HG02588 (cell line): ENCODE data around the gene REPIN1.
"Not testable (repeated sequence)": the region's sequence is repeated elsewhere in the genome, so short reads cannot be mapped to it uniquely, and the experiment has no call there.

Source experiments
- ATAC-seq: cut with Tn5 transposase; IDR thresholded peaks from one replicate; pipeline ENCODE4 v1.9.1; 2021; ENCODE audit warnings: mild to moderate bottlenecking, moderate library complexity; ENCODE audit not compliant: unreplicated experiment

REPIN1 gene

DNA sequence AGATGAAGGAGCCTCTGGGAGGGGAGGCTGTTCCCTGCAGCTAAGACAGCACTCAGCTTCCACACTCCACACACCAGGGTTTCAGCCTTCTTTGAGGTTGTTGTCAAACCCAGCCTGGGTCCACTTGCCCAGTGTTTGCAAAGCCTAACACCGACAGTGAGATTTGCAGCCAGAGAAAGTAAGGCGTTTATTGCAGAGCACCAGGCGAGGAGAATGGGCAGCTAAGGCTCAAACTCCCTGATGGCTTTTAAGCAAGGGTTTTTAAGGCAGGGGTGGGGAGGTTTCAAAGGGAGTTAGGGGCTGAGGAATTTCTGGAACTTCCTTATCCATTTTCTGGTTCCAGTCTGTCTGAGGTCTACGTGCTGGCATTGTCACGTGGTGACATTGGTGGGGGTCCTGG is 5.8 kb downstream of the REPIN1 start:
- ATAC-seq, result no peak

DNA sequence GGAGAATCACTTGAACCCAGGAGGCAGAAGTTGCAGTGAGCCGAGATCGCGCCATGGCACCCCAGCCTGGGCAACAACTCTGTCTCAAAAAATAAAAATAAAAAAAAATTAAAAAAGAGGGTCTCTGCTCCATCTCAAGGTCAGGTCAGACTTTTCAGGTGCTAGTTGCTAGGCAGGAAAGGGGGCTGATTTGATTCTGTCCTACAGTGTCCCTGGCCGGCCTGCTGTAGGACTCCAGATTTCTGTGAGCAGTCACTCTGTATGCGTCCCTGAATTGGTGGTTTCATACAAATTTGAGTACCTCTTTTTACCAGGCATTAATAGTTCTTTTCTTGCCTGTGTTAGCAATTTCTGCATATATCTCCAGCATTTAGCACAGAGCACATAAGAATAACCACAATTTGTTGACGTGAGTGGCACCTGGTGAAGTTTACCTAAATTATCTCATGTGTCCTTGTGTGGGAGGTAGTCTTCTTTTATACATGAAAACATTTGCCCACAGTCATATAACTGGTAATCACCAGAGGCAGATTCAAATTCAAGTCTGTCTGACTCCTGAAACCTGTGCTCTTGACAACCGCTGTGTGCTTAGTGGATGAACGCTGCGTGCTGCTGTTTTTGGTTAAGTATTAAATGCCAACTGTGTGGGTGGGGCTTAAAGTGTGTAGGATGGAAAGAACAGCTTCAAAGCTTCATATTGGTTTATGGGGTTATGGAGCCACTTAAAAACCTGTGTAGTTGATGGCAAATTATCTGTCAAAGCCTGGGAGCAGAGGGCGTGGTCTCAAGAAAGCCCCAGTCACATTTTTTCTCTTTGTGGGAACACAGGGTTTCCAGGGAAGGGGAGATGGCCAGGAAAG is 7.3 kb downstream of the REPIN1 start:
- ATAC-seq, result peak; percentile 20

DNA sequence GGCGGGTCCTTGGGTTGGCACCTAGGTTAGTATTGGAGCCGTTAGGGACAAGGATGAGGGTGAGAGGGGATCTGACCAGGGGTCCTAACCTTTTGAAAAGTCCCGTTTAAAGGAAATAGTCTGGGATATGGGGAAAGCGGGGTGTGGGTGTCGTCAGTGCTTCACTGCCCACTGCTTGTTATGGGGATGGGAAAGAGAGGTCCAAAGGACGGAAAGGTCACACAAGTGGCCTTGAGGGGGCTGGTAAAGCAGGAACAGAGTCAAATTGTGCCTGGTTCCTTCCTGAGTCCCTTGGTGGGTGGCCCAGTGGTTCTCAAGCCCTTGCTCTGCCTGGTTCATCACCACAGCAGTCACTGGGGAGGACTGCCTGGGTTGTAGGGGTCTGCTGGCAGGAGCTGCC is 7.9 kb downstream of the REPIN1 start:
- no peak for ATAC-seq

DNA sequence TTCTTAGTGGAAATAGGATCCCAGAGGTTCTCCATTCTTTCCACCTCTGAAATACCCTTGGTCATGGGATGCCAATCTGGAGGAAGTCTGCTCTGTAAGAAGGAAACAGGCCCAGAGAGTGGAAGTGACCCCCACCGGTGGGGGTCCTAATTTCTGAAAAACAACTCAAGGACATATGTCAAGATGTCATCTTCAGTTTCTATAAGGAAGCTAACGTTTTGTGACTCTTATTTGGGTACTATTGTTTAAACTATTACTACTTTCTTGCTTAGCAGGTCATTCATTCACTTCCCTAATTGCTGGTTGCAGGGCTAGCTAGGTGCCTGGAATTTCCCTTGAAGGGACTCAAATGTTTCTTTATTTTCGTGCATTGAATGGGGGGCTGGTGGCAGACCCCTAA is 8.6 kb downstream of the REPIN1 start:
- no peak for ATAC-seq

DNA sequence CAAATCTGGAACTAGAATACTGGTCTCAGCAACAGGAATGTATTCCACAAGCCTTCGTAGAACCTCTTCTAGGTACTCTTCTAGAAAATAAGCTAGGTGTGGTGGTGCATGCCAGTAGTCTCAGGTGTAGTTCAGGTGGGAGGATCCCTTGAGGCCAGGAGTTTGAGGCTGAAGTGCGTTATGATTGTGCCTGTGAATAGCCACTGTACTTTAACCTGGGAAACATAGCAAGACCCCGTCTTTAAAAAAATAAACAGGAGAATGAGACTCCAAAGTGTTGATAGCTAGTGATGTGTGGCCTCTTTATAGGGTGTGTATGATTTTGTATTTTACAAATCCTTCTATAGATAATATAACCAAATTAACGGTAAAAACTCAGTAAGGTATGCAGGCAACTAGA is 9.0 kb downstream of the REPIN1 start:
- no peak for ATAC-seq

DNA sequence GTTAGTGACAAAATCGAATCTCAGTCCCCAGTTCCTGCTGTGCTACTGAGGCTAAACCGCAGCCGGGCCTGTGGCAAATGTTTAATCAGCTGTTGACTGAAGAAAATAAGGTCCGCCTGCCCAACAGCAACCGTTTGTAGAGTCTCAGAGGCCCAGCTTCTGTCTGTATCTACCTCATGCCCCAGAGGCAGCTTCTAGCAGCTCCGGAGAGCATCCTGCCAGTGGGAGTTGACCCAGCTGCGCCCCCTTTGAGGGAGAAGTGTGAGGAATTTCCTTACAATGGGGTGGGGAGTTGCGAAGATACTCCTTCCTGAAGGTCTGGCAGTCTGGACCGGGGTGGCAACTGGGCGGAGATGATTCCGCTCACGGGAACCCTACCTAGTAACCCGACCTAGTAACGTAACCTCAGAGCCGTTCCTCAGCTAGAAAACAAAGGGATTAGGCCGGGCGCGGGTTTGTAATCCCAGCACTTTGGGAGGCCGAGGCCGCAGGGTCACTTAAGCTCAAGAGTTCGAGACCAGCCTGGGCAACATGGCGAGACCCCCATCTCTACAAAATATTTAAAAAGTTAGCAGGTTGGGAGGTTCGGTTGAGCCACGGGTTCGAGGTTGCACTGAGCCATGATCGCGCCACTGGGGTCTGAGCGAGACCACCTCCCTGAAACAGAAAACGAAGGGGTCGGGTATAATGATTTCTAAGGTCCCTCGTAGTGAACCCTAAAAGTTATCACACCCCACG is 9.7 kb downstream of the REPIN1 start:
- no peak for ATAC-seq

DNA sequence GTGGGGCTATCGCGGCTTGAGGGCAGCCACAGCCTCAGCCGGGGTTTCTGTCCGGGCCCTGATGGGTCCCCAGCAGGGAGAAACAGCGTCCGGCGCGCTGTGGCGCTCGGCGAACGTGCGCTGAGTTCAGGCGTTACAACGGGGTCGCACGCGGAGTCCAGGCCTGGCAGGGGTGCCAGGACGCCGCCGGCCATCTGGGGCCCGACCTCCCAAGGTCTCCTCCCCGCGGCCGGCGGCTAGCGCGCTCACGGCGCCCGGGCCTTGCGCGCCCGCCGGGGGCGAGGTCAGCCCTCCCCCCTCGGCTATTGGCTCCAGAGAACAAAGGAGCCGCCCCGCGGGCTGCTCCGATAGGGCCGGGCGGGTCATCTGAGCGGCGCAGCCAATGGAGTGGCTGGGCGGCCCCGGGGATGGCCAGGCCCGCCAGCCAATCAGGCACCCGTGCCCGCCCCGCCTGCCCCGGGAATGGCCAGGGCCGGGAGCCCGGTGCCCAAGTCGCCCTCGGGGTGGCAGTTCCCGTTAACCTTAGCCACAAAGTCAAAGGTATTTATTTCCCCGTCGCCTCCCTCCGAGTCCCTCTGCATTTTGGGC is 10.3 kb downstream of the REPIN1 start, which contains the start of gene ZNF775:
TSS of gene ZNF775 (plus strand) at position 478 of the 588 bp plus-strand sequence. CDS start 9,141 bp downstream, outside the sequence.
- peak; percentile 72 for ATAC-seq

DNA sequence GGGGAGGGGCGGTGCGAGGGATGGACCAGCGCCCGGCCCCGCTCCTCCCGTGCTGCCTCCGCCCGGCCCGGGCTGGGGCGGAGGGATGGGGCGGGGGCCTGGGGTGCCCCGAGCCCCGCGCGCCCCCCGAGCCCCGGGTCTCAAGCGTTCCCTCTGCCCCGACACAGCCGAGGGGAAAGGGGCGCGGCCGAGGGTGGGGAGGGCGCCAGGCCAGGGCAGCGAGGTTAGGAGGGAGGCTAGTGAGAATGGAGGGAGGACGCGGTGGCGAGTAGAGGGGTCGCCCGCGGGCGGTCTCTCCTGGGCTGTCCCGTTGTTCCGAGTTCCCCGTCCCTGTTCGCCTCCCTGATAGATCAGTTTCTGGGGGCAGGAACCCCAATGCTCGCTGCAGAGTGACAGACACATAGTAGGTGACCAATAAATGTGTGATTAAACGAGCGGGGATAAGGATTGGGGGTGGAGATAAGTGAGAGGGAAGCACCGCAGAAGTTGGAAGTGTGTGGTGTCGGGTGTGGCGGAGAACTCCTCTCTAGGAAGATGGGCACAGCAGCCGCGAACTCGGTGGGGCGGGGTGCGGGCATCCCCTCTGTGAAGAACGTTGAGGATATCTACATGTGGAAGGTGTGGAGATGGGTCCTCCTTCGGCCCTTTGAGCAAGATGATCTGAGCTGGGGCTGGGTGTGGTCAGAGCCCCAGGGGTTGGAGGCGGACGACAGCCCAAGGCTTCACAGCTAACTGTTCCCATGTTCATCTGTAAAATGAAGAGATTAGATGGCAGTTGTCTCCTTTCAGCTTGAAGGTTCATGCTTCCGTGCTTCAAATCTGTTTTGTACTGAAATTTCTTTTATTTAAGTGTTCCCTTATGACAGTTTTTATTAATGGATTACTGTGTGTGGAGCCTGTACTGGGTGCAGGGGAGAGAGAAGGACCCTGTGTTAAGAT is 11.1 kb downstream of the REPIN1 start:
- ATAC-seq, result no peak

DNA sequence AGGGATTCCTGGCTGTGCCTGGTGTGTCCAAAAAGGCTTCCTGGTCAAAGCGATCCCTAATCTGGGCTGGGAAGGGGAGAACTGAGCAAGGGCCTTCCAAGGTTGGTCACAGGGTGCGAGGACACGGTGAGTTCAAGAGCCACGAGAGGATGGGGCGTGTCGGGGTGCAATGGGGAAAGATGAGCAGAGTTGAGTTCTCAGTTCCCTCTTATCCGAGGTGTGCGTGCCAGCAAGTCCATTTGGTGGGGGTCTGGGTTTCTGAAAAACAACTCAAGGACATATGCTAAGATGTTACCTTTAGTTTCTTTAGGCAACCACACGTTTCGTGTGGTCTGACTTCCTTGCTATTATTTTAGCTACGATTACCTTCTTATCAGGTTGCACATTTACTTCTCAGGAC is 11.8 kb downstream of the REPIN1 start:
- peak; percentile 17 for ATAC-seq

DNA sequence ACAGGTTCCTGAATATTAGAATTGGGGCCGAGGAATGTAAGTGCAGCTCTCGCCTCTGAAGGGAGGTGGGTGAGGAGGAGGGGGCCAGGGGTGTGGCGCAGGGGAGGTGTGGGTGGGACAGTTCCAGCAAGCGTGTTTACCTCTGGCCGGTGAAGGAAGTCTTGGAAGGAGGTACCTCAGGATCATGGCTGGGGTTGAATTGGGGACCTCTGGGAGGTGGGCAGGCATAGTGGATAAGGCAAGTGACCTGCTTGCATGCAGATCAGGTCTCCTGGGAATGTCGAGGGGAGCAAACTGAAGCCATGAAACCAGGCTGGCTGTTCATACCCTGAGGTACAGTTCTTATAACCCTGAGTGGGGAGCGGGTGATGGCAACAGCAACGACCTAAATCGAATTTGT is 12.5 kb downstream of the REPIN1 start:
- no peak for ATAC-seq

DNA sequence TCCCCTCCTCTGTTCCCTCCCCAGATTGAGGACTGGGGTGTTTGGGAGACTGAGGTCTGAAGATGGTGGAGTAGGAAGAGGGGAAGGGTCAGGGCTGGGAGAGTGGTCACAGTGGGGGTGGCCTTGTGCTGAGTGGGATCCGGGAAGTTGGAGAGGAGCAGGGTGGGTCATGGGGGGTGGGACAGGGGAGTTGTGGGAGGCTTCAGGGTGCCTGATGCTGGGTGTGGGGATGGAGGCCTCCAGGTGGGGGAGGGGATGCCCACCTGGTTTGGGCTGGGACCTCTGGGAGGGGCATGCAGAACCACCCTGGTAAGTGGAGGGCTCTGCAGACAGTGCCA is 13.1 kb downstream of the REPIN1 start:
- no peak for ATAC-seq

DNA sequence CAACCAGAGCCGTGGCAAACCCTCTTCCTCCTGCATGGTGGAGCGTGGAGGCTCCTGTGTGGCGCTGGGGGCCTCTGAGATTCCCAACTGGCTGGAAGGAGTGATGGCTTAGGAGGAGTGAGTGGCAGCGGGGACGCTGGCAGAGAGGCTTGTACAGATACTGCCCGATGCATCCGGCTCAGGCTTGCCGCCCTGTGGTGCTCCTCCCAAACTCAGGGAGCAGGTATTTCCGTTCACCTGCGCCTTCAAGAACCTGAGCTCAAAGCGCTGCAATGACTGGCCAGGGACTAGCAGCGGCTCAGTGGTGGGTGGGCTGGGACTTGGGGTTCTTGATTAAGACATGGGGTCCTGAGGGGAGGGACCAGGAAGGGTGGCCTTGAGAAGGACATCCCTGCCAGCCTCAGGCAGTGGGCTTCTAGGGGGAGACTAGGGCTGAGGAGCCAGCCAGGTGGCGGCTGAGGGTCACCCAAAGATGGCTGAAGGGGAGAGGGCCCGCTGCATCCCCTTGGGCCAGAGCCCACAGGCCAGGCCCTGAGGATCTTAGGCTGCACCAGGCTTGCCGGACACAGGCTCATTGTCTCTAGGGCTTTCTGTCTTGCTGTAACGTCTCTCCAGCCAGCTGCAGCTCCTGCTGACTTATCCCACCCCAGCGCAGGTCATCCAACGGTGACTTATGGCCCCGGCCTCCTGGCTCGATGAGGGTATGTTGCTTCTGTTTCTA is 13.7 kb downstream of the REPIN1 start:
- no peak for ATAC-seq

DNA sequence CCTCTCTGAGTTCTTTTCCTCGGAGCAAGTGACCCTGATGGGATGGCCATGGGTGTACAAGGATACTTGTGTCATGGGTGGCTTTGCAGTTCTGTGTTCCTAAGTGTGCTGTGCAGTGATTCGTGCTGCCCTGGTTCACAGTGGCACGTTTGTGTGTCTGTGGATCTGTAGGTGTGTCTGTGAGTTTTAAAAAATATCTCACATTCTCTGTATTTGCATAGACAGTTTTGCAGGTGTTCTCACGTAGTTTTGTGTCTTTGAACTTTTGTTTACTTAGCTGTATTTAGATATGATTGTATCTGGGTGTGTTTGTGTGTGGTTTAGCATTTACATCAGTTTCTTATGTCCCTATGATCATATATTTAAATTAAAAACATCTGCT is 14.2 kb downstream of the REPIN1 start:
- ATAC-seq, result no peak

DNA sequence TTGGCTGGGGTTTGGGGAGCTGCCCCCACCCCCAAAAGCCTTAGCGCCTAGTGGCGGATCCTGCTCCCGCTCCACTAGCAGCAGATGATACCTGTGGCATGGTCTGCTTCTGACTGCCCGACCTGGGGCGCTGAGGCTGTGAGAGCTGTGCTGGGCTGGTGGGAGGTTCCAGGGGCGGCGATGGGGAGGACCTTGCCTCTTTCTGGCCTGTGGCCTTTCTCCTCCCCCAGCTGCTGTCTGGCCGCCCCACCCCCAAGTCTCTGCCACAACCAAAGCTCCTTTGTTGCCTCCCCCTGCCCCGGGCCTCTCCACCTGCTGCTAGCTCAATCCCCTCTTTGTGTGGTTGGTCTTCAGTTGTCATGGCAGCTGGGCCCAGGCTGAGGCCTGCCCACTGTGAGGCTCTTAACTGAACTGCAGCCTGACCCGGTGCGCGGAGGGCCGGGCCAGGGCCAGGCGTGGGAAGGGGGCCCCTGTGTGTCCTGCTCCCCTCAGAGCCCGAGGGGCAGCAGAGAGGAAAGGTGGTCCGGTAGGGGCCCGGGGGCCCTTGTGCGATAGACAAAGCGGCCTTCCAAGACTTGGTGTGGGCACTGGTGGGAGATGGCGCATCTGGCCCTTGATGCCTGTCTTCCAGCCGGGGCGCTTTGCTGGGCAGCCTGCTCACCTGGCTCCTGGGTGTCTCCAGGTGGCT is 15.2 kb downstream of the REPIN1 start:
- no peak for ATAC-seq

DNA sequence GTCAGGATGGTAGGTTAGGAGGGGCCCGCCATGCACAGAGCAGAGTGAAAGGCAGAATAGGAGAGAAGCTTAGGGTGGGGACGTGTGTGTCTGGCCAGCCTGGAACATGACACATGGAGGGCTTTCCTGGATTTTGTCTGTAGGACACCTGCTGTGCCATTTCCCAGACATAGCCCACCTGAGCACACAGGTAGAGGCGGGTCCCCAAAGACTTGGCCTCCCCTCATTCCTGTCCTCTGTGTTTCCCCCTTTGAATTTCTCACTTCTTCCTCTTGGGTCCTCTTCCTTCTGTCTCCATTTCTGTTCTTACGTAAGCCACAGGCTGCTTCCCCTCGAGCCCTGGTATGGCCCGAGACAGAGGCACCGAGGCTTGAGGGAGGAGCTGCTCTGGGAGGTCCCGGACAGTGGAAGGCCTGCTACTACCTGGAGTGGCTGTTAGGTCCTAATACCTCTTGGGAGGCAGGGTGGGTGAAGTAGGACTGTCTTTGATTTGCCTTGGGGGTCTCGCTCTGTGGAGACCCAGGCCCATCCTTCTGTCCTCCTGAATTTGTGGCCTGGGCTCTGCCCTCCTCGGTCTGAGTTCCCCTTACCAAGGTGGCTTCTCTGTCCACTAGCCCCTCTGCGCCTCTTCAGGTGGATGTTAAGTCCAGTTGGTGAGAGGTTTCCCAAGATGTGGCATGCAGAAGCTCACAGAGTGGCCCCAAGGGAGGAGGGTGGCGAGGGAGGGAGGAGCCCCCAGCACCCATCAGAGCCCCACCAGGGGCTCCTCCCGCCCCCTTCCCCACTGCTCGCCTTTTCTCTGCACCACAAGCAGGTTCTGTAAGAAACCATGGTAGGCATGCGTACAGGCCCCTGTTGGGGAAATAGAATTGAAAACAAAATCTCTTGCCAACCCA is 16.0 kb downstream of the REPIN1 start:
- no peak for ATAC-seq

DNA sequence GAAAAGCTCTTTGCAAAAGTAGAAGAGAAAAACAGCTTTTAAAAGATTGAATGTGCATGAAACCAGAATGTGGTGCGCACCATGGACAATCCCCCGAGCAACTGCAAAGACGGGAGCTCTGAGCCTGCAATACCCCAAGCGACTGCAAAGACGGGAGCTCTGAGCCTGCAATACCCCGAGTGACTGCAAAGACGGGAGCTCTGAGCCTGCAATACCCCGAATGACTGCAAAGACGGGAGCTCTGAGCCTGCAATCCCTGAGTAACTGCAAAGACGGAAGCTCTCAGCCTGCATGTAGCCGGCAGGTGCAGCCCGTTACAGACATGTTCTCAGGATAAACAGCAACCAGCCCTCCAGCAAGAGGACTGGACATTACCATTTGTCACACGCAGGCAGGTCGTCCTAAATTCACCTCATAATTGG is 16.7 kb downstream of the REPIN1 start:
- no peak for ATAC-seq

DNA sequence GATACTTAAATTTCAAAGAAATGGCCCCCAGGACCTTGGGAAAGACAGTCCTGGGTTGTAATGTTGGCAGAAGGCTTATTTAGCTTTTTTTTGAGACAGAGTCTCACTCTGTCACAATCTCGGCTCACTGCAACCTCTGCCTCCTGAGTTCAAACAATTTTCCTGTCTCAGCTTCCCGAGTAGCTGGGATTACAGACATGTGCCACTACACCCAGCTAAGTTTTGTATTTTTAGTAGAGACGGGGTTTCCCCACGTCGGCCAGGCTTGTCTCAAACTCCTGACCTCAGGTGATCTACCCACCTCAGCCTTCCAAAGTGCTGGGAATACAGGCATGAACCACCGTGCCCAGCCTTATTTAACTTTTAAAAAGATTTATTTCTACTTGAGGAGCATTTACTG is 17.3 kb downstream of the REPIN1 start:
- not testable (repeated sequence) for ATAC-seq

DNA sequence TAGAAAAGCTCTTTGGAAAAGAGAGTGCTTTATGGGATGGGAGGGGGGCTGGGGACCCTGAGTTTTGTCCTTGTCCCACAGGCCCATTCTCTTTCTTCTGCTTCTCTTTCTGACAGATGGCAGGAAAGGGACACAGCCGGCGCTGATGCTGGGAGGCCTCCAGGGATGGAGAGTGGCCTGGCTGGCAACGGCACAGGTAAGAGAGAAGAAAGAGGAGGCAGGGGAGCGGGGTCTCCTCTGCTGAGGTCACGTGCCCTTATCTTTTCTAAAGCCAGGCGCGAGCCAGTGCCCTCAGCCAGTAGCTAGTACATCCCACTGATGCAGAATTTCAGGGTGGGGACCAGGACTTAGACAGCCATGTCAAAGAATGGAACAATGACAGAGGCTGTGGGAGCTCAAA is 19.7 kb downstream of the REPIN1 start:
- ATAC-seq, result no peak
